HG02938 (cell line): ENCODE measurements around the gene SPAG9.

Experiments
- ATAC-seq: cut with Tn5 transposase; IDR thresholded peaks from one replicate; pipeline ENCODE4 v1.9.1; 2021; ENCODE audit warnings: mild to moderate bottlenecking, moderate library complexity; ENCODE audit not compliant: unreplicated experiment

Gene SPAG9

DNA sequence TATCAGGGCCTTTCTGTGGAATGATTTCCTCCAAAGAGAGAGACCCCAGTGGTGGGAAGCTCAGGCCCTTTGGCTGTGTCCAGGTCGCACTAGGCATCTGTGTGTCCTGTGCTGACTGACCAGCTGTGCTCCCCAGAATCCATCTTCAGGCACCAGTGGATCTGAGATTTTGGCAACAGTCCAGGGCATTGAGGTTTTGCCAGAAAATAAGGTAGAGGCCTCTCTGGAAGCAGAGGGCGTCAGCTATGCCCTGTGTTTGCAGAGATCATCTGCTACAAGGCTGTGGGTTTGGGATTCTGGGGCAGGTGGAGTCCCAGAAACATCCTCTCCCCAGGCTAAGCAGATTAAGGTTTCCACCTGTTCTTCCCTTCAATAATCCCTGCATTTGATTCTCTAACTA lies 197.1 kb downstream of the SPAG9 start:
- no peak for ATAC-seq

GRCh38 chr17:50922721-50923405 lies 197.8 kb downstream of the SPAG9 start:
- ATAC-seq: no peak

GRCh38 chr17:50922107-50922506 lies 198.6 kb downstream of the SPAG9 start:
- no peak for ATAC-seq

- no peak for ATAC-seq
These were observed 199.6 kb downstream of the SPAG9 start for GRCh38 chr17:50920891-50921586.

GRCh38 chr17:50920041-50920410 lies 200.6 kb downstream of the SPAG9 start:
- no peak for ATAC-seq

DNA sequence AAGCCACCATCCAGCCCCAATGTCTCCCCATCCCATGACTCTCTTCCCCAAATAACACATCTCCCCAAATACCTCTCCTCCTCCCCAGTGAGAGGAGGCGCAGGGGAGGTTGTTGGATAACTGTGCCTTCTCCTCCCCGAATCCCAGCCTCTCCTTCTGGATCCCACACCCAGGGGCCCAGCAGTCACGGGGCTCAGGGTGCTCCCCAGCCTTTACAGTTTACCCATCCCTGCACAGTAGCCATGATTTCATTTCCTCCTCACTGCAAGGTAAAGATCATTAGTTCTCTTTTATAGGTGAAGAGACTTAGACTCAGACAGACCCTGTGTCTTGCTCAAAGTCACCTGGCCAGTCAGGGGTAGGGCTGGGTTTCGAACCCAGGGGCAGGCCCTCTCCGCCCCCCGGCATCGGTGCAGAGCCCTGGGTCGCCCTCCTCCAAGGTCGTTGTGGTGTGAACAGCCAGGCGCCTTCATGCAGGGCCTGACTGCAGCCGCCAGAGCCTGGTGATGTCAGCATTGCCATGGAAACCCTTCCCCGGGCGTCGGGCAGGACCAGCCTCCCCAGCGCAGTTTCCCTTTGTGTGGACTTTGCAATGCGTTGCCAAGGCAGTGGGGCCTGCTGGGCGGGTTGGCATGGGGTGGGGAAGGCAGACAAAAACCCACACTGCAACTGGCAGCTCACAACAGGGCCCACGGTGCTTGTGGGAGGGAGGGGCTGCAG lies 201.2 kb downstream of the SPAG9 start:
- ATAC-seq: peak; percentile 57

- no peak for ATAC-seq
These were observed 201.8 kb downstream of the SPAG9 start for GRCh38 chr17:50918933-50919296.

DNA sequence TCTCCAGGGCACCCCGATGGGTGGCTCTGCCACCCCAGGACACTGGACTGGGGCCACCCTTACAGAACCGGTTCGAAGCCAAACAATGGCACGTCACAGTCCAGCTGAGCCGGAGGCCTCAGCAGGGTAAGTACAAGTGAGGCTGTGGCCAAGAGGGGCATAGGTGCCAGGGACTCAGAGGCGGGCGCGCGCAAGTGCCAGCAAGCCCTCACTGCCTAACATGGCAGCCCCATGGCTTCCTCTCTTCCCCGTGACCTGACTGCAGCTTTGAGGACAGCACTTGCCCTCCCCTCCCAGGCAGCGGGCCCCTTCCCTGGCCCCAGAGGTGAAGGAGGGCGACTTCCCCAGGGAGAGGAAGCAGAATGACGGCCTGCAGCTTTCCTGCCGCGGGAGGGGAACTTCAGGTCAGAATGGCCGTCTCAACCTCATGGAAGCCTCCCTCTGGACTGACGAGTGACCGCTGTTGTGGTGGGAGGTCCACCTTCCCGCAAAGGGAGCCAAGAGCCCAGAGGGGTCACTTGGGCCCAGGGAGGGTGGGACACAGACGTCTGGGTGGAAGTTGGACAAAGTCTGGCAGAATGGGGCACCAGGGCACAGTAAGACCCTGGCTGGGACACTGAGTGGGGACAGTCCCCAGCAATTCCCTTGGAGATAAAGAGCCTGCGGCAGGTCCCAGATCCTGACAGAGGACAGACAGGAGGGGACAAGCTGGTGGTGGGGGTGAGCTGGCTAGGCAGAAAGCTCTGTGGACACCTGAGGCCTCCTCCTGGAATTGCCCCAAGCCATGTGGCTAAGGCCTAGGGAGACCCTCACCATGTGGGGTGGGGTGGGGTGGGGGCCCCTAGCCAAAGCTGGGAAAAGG lies 202.4 kb downstream of the SPAG9 start:
- ATAC-seq: no peak

DNA sequence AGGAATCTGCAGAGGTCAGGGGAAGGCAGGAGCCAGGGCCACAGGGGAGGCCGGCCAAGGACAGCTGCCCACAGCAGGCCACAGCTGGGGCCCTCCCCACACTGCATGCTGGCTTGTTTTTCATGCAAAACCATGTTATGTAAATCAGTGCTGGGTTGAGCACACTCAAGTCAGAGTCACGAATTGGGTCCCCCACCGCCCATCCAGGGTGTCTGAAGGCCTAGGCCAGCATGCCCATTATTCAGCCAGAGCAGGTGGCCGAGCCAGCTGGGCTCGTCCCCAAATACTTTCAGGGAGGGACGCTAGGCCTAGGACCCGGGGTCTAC lies 203.3 kb downstream of the SPAG9 start:
- ATAC-seq: no peak

GRCh38 chr17:50916708-50917417 lies 203.8 kb downstream of the SPAG9 start:
- ATAC-seq: no peak

GRCh38 chr17:50916026-50916707 lies 204.5 kb downstream of the SPAG9 start:
- ATAC-seq: no peak

DNA sequence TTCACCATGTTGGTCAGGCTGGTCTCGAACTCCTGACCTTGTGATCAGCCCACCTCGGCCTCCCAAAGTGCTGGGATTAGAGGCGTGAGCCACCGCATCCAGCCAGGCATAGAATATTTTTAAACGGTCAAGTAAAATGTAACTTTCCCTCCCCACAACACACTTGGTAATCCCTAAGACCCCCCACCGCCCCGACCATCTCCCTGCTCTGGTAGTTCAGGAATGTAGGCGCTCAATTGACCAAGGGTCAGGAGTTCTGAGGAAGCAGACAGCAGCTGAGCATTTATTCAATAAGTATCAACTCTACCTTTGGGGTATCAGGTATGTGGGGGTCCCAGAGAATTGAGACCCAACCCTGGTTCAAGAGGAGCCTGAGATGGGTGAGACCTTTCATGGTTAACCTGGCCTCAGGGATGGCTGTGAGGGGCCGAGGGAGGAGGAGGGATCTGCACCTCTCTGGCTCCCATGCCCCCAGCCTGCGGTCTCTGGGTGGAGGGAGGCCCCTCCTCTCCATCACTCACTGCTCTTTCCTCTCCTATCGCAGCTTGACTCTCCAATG lies 206.1 kb downstream of the SPAG9 start:
- ATAC-seq: no peak

DNA sequence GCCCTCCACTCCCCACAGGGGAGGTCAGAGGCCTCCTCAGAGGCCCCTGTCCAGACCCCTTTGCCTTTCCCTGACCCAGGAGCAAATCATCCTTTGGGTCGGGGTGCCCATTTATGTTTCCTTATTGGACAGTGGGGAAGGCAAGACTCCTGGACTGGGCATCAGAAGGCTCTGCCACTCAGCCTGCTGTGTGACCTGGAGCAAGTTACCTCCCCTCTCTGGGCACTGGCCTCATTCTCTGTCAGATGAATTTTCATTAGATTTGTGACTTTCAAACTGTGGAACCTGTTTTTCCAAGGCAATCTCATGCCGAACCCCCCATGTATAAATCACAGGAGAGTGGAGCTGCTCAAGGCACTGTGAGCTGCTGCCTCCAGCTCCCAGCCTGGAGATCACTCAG lies 207.5 kb downstream of the SPAG9 start:
- ATAC-seq: no peak
